Endothelial cell of hepatic sinusoid (primary cell): ENCODE results near the gene BCHE.
"Not testable (repeated sequence)": the region's sequence is repeated elsewhere in the genome, so short reads cannot be mapped to it uniquely, and the experiment has no call there.

Experiments used
- in situ Hi-C: cut with HindIII; loops from 2 replicates; pipeline ENCODE4 v1.10.0; 2017; ENCODE audit warnings: low sequenced_read_pairs

Gene BCHE

GRCh38 chr3:165817160-165817709 is 20.0 kb downstream of the BCHE start:
- in situ Hi-C loops = no loop called here

- in situ Hi-C loops = no loop called here
Observed at GRCh38 chr3:165816209-165816608, 21.0 kb downstream of the BCHE start.

- in situ Hi-C loops = no loop called here
Observed at GRCh38 chr3:165815682-165816081, 21.5 kb downstream of the BCHE start.

GRCh38 chr3:165814380-165814779 is 22.8 kb downstream of the BCHE start:
- in situ Hi-C loops = no loop called here

- in situ Hi-C loops = not testable (repeated sequence)
Observed at GRCh38 chr3:165807937-165808336, 29.3 kb downstream of the BCHE start.

GRCh38 chr3:165805946-165806561 is 31.2 kb downstream of the BCHE start:
- in situ Hi-C loops = no loop called here

GRCh38 chr3:165803471-165803870 is 33.8 kb downstream of the BCHE start:
- in situ Hi-C loops = no loop called here

DNA sequence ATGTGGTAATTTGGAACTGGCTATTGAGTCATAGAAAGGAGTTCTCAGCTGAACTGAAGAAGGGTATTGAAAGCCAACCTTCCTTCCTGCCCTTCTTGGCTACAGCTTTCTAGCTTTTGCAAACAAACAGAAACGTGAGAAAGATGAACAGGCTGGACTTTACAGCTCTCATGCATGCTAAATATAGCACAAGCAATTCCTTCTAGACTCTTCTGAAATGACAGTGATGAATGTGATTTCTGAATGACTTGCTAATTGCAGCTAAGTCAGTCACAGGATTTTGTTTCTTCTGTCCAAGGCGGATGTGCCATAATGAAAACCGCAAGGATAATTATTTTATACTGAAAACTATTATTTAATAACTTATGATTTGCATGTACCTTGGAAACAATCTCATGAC is 36.3 kb downstream of the BCHE start:
- in situ Hi-C loops = no loop called here

GRCh38 chr3:165799026-165799425 is 38.2 kb downstream of the BCHE start:
- in situ Hi-C loops = no loop called here

- in situ Hi-C loops = no loop called here
Observed at GRCh38 chr3:165797551-165797950, 39.7 kb downstream of the BCHE start.

DNA sequence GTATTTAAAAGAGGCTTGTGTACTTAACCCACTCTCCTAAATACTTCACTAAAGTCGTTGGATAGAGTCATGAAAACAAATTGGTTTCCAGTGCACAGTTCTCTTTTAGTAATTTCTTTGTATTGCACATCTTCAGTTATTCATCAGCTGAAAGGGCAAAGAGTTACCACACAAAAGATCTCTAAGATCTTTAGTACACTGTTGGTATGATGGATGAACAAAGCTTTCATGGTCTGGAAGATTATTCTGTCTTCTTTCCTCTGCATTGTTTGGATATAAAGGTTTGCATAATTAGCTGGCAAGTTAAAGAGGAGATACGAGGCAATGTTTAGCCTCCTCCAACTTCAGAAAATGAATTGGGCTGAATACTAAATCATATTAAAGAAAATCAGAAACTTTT is 40.5 kb downstream of the BCHE start:
- in situ Hi-C loops = no loop called here

DNA sequence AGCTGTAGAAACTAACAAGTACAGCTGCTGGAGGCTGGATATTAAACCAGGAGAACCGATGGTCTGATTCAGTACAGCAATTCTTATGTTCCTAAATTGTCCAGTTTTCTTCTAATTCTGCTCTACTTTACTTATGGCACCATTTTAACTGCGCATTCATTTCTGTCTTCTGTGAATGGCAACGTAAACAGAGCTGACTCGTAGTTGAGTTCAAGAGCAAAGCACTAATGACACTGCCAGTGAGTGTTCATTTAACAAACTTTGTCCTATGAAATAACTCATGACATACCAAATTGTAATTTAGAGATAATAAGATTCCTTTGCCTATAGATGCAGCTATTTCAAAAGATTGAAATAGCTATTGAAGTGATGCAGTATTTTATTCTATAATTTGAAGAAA is 48.7 kb downstream of the BCHE start:
- in situ Hi-C loops = no loop called here

GRCh38 chr3:165786013-165786412 is 51.2 kb downstream of the BCHE start:
- in situ Hi-C loops = no loop called here

DNA sequence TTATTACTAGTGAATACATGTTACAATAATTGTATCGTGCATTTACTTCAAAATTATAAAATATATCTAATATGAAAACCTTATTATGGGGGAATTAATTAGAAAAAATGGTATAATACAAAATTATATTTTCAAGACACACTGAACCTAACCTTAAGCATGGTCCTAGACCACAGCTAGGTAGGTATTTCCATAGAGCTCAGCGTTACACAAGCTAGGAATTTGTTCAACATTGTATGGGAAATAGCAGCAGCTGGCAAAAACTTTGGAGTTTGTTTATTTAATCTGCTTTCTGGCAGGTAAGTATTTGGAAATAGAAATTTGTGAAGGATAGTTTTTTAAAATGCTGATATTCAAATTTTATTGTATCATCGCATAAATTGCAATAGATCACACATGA is 52.9 kb downstream of the BCHE start:
- in situ Hi-C loops = no loop called here

- in situ Hi-C loops = no loop called here
Observed at GRCh38 chr3:165783383-165783782, 53.8 kb downstream of the BCHE start.

GRCh38 chr3:165778891-165779290 is 58.3 kb downstream of the BCHE start:
- in situ Hi-C loops = no loop called here

GRCh38 chr3:165778456-165778855 is 58.8 kb downstream of the BCHE start:
- in situ Hi-C loops = no loop called here

DNA sequence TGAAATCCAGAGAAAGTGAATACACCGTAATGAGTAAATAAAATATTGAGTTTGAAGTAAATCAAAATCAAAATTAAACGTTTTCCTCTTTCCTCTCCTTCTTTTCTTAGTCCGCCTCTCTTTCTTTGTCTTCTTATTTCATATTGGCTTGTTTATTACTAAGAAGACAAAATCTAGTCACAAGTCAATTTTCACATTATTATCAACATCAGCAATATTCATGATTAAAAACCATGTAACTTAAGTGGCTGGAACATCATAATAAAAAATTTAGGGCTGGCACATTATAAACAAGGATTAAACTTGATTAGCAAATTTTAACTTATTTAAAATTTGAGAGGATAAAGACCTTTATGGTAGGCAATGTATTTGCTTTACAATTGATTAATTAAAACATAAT is 61.4 kb downstream of the BCHE start:
- in situ Hi-C loops = no loop called here

DNA sequence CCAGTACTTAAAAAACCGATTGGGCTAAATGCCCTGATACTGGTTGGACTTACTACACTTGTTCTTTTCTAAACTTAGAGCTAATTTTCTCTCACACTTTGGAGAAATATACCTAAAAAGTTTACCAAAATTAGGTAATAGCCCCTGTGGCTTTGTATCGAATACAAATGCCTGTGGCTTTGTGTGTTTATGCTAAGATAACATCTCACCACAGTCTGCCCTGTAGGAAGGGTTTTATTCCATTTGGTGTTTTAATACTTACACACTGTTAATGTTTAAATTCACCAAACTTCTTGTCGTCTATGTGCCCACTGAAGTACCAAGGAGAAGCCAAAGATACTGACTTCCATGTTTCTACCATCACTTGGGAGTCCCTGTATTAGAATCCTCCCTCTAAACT is 66.4 kb downstream of the BCHE start:
- in situ Hi-C loops = no loop called here

- in situ Hi-C loops = no loop called here
Observed at GRCh38 chr3:165768680-165769079, 68.5 kb downstream of the BCHE start.

GRCh38 chr3:165759041-165759440 is 78.2 kb downstream of the BCHE start:
- in situ Hi-C loops = loop anchor here (10.0 kb wide), 1 partner anchor 194 kb away; no protein-coding TSS in a partner anchor

GRCh38 chr3:165755571-165755970 is 81.7 kb downstream of the BCHE start:
- in situ Hi-C loops = loop anchor here (10.0 kb wide), 1 partner anchor 191 kb away; no protein-coding TSS in a partner anchor
